Measurements from ENCODE around the gene HCN2. TPM values are rescaled to one million over a fixed set of nuclear protein-coding genes. Genes with fewer than 3 reads are reported as not detected.

The HCN2 gene
- total RNA-seq, 1 experiment from 2014 or later: 1.2 TPM

GRCh38 chr19:640161-640558 is 50.5 kb downstream of the HCN2 start:
- in situ Hi-C loops (cut with HindIII; ENCODE audit: low pct_unique_long_range_greater_than_20kb, low sequenced_read_pairs): no loop called here
- DNase-seq (ENCODE audit: low read depth, low spot score): no peak

- no peak for DNase-seq (ENCODE audit: low read depth, low spot score)
- in situ Hi-C loops (cut with HindIII; ENCODE audit: low pct_unique_long_range_greater_than_20kb, low sequenced_read_pairs): no loop called here
Observed at GRCh38 chr19:640606-641189, 51.0 kb downstream of the HCN2 start.

GRCh38 chr19:641702-642101 is 52.0 kb downstream of the HCN2 start:
- no peak for DNase-seq (ENCODE audit: low read depth, low spot score)
- in situ Hi-C loops (cut with HindIII; ENCODE audit: low pct_unique_long_range_greater_than_20kb, low sequenced_read_pairs): no loop called here

GRCh38 chr19:642767-643727 is 53.4 kb downstream of the HCN2 start:
- DNase-seq (ENCODE audit: low read depth, low spot score): no peak
- in situ Hi-C loops (cut with HindIII; ENCODE audit: low pct_unique_long_range_greater_than_20kb, low sequenced_read_pairs): no loop called here

DNA sequence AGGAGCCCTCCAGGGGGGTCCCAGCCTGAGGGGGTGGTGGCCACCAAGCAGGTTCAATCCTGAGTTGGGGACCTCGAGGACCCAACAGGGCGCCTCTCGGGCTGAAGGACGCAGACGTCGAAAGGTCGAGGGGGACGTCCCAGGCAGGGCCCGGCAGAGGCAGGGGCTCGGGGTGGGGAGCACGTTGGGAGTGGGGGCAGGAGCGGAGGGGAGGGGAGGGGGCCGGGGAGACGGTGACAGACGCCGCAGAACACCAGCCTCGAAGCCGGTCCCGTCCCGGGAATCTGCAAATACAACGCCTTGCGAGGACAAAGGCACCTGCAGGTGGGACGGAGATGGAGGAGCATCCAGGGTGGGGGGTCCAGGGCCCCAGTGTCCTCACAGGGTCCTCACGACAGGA is 54.1 kb downstream of the HCN2 start:
- in situ Hi-C loops (cut with HindIII; ENCODE audit: low pct_unique_long_range_greater_than_20kb, low sequenced_read_pairs): no loop called here
- no peak for DNase-seq (ENCODE audit: low read depth, low spot score)

GRCh38 chr19:644363-644762 is 54.7 kb downstream of the HCN2 start:
- DNase-seq (ENCODE audit: low read depth, low spot score): no peak
- in situ Hi-C loops (cut with HindIII; ENCODE audit: low pct_unique_long_range_greater_than_20kb, low sequenced_read_pairs): no loop called here

GRCh38 chr19:644789-645188 is 55.1 kb downstream of the HCN2 start:
- DNase-seq (ENCODE audit: low read depth, low spot score): no peak
- in situ Hi-C loops (cut with HindIII; ENCODE audit: low pct_unique_long_range_greater_than_20kb, low sequenced_read_pairs): no loop called here

- no peak for DNase-seq (ENCODE audit: low read depth, low spot score)
- in situ Hi-C loops (cut with HindIII; ENCODE audit: low pct_unique_long_range_greater_than_20kb, low sequenced_read_pairs): no loop called here
Observed at GRCh38 chr19:645912-646778, 56.5 kb downstream of the HCN2 start.

DNA sequence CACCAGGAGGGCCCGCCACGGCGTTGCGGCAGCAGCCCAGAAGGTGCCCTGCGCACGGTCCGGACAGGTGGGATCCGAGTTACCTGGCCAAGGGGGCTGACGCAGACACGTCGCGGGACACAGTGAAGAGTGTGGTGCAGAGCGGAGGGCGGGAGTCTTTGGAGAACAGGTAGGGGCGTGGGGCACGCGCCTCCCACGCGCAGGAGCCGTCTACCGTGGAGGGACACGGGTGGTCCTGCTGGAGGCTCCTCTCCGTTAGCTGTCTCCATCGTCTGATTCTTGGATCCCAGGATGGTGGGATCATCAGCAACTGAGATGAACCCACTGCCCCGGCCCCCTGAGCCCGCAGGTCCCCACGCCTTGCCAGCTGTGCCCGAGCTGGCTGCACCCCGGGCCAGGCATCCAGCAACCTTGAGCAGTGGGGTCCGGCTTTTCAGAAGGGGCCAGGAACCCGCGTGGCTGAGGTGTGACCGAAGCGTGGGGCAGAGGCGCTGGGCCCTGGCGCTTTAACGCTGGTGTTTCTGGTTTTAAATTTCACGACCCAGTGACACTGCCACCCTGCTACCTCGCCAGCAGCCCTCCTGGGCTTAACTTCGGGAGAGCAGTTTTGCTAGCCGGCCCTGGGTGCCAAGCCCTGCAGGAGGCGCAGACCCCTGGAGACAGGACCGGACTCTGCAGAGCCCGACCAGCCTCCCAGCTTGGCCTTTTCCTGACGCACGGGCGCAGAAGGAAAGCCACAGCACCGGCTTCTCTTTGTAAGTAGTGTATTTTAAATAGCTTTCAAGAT is 57.3 kb downstream of the HCN2 start:
- in situ Hi-C loops (cut with HindIII; ENCODE audit: low pct_unique_long_range_greater_than_20kb, low sequenced_read_pairs): no loop called here
- no peak for DNase-seq (ENCODE audit: low read depth, low spot score)

DNA sequence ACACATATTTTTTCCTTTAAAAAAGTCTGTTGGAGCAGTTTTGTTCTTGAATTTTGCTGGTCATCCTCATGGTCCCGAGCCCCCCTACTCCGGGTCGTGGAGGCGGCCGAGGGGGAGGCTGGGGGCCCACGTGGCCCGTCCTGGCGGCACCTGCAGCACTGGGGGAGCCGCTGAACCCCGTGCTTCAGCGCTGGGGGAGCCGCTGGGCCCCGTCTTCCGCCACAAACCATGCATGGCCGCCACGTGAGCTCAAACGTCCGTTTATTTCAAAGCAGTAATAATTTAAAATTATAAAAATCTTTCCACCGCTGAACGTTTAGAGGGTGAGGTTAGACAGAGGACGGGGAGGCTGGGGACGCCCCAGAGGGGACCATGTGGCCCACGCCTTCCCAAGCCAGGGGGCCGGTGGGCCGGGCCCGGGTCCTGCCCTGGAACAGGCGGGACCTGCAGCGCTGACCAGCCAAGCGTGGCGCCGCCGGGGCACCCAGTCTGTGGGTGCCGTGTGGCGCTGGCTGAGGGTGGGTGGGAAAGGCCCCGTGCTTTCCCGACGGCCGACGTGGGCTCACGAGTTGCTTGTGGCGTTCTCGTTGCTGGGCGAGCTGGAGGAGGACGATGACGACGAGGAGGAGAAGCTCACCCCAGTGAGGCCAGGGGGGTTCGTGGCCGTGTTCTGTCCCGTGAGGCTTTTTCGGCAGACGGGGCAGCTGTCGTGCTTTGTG is 58.0 kb downstream of the HCN2 start:
- in situ Hi-C loops (cut with HindIII; ENCODE audit: low pct_unique_long_range_greater_than_20kb, low sequenced_read_pairs): no loop called here
- no peak for DNase-seq (ENCODE audit: low read depth, low spot score)

- in situ Hi-C loops (cut with HindIII; ENCODE audit: low pct_unique_long_range_greater_than_20kb, low sequenced_read_pairs): no loop called here
- no peak for DNase-seq (ENCODE audit: low read depth, low spot score)
Observed at GRCh38 chr19:648305-648704, 58.6 kb downstream of the HCN2 start.

DNA sequence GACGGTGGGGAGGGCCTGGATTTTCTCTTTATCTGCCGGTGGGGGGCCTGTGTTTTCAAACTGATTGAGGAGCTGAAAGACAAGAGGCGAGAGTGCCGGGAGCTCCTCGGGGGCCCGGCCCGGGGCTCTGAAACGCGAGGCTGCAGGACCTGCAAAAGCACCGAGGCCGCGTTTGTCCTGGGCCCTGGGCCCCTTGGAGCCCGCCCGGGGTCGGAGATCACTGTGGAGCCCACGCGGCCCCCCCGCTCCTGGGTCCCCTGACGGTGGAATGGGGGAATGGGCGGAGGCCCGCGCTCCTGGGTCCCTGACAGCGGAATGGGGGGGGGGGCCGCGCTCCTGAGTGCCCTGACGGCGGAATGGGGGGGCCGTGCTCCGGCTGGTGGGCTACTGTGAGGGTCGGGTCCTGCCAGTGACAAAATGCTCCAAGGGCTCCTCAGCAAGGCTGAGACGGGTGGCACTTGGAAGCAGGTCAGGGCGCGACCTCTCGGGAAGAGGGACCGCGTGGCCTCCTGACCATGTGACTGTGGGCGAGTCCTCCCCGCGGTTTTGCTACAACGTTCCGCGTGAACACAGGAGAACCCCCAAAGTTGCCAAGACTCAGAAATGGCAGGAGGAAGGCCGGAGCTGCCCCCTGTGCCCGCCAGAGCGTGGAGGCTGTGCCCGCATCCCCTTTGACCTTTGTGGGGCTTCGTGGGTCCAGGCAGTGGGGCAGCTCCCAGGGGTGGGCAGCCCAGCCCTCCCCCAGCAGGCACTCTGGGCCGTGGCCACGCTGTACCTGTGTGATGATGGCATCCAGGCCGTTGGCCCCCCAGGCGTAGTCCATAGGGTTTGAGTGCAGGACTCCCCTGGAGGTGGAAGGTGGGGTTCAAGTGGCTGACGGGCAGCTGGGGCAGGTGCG is 59.5 kb downstream of the HCN2 start:
- no peak for DNase-seq (ENCODE audit: low read depth, low spot score)
- in situ Hi-C loops (cut with HindIII; ENCODE audit: low pct_unique_long_range_greater_than_20kb, low sequenced_read_pairs): no loop called here

GRCh38 chr19:650121-650520 is 60.4 kb downstream of the HCN2 start:
- no peak for DNase-seq (ENCODE audit: low read depth, low spot score)
- in situ Hi-C loops (cut with HindIII; ENCODE audit: low pct_unique_long_range_greater_than_20kb, low sequenced_read_pairs): no loop called here

- in situ Hi-C loops (cut with HindIII; ENCODE audit: low pct_unique_long_range_greater_than_20kb, low sequenced_read_pairs): no loop called here
- DNase-seq (ENCODE audit: low read depth, low spot score): no peak
Observed at GRCh38 chr19:651114-651818, 61.6 kb downstream of the HCN2 start.

GRCh38 chr19:651991-652390 is 62.3 kb downstream of the HCN2 start:
- DNase-seq (ENCODE audit: low read depth, low spot score): no peak
- in situ Hi-C loops (cut with HindIII; ENCODE audit: low pct_unique_long_range_greater_than_20kb, low sequenced_read_pairs): no loop called here
